Adrenal gland (tissue), 12 donors: ENCODE measurements around the gene DMD. TPM values are rescaled to one million over a fixed set of nuclear protein-coding genes. Genes with fewer than 3 reads are reported as not detected.
A peak's percentile ranks its signal among the peaks of the same experiment; 100 is the strongest.

ENCODE experiments used
- DNase-seq, 7 donors: peaks; one replicate each; pipeline ENCODE4 v3.0.0-alpha.2; 2019 to 2020
- H3K27ac ChIP-seq, 5 donors: fragments of 200-600 bp; sonication (generic) in 4 of 5; 1 replicate in 3 of 5; 2 replicates in 2 of 5; pipeline versions ENCODE4 v1.5.1 to v1.8.0; 2016 to 2020; ENCODE audit warnings: mild to moderate bottlenecking in 1 of 5
- H3K27me3 ChIP-seq: fragments of 200-600 bp; 2 replicates; pipeline ENCODE4 v1.8.0; 2021
- H3K36me3 ChIP-seq, 2 donors: fragments of 200-600 bp; replicated peaks in 1 of 2; 1 replicate in 1 of 2; 2 replicates in 1 of 2; pipeline versions ENCODE4 v1.5.1 to v1.8.0; 2018 to 2022
- H3K4me1 ChIP-seq, 2 donors: fragments of 200-600 bp; replicated peaks in 1 of 2; 1 replicate in 1 of 2; 2 replicates in 1 of 2; pipeline versions ENCODE4 v1.5.1 to v1.8.0; 2018 to 2021
- H3K4me3 ChIP-seq, 4 donors: fragments of 200-600 bp; sonication (generic) in 3 of 4; one replicate each; pipeline ENCODE4 v1.5.1; 2016 to 2018
- H3K9me3 ChIP-seq, 3 donors: fragments of 200-600 bp; sonication (generic) in 1 of 3; replicated peaks in 1 of 3; 1 replicate in 2 of 3; 2 replicates in 1 of 3; pipeline versions ENCODE4 v1.5.1 to v1.8.0; 2016 to 2021
- CTCF ChIP-seq, 6 experiments: fragments of 450-650 bp in 4 of 6; fragments of 200-600 bp in 2 of 6; sonication (generic) in 1 of 6; IDR thresholded peaks; 1 replicate in 5 of 6; 2 replicates in 1 of 6; pipeline versions ENCODE4 v1.5.1 to v1.8.0; 2016 to 2021; ENCODE audit warnings: antibody characterized with exemption in 6 of 6, mild to moderate bottlenecking in 2 of 6, moderate library complexity in 1 of 6
- POLR2A ChIP-seq, 2 donors: fragments of 450-650 bp; IDR thresholded peaks; one replicate each; pipeline ENCODE4 v1.6.1; 2017; ENCODE audit warnings: antibody characterized with exemption in 2 of 2, mild to moderate bottlenecking in 2 of 2, moderate library complexity in 1 of 2
- WGBS, 4 donors: extraction: QIAGEN DNeasy Blood & Tissue Kit in 2 of 4; methylation state at CpG; one replicate each; pipeline versions ENCODE4 v1.1.5 to v1.1.7; 2013 to 2017; 5-methylcytosine and 5-hydroxymethylcytosine counted together
- intact Hi-C, 2 donors: fragments of 100-400 bp; cut with DNase I; formaldehyde crosslinking; loops; one replicate each; pipeline versions ENCODE4 v1.14.1 to v1.15.0; 2022 to 2023
- polyA plus RNA-seq, 3 donors: library from polyadenylated mRNA; stranded (reverse); fragments of 200-250 nt in 2 of 3; fragments of 350-450 nt in 1 of 3; fragmentation: Illumina TruSeq in 1 of 3; extraction: RNeasy Lipid Tissue Mini Kit (QIAGEN cat#74804) in 1 of 3; gene quantifications; one replicate each; pipeline ENCODE4 v1.2.3, GENCODE V29; 2013 to 2014
- total RNA-seq, 9 donors: library from RNA; depleted of rRNA in 4 of 9; stranded (reverse); fragments of >200 nt in 4 of 9; fragments of 120-200 nt in 1 of 9; fragmentation: NEBNext Ultra II Directional in 1 of 9; extraction: Animal tissue kit (Norgen Biotek cat#: 25700) in 1 of 9; gene quantifications; one replicate each; pipeline versions ENCODE4 v1.1.0 to v1.2.4, GENCODE V29; 2013 to 2023
- donor health status: healthy with polysubstance abuse.
- donor health status: Bipolar disorder and iron deficiency.
- donor health status: DM: yes; HTN: yes; CAD: no.
- donor health status: DM: no; HTN: no; CAD: no.
- donor health status: DM: no; HTN: no; CAD: no.
- donor health status: DM: yes; HTN: yes; CAD: no.

DMD gene
- total and polyA plus RNA-seq, 12 donors: 14.6 to 89.7 (median 36.2) TPM

DNA sequence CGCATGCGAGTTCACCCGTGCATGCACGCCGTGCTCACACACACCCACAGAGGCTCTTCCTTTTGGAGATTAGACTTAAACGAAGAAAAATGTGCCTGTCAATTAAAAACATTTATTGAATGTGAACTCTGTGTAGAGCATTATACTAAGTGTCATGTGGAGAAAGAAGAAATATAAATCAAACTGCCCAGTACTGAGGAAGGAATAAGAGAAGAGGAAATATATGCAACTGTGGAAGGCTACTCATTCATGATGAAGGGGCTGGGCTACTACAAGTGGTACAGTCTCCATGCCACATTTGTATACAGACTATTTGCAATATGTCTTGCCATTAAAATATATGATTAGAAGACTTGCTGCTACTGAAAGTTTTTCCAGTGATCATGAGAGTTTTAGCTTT, 714.7 kb downstream of the DMD start:
- Histone ChIP-seq H3K9me3 (no peaks in the 10 kb centered on the region), H3K4me1 (no peaks in the 10 kb centered on the region), H3K27ac (no peak overlapping the region), H3K4me3 (no peak overlapping the region), H3K36me3 (no peaks in the 10 kb centered on the region), H3K27me3 (no peaks in the 10 kb centered on the region)
- no peak for TF ChIP-seq CTCF (IDR thresholded peaks at IDR 0.05)
- TF ChIP-seq POLR2A (IDR thresholded peaks at IDR 0.05): no peak
- DNase-seq: no peak
- 87 to 95% (median 90%) methylated on average over 6 of the region's 6 CpGs for WGBS, 4 donors
- intact Hi-C loops: no loop called here

- H3K4me3 ChIP-seq: no peak overlapping the region
- DNase-seq: no peak
- H3K9me3 ChIP-seq: no peaks in the 10 kb centered on the region
- intact Hi-C loops: no loop called here
- H3K27ac ChIP-seq: no peak overlapping the region
- H3K4me1 ChIP-seq: no peaks in the 10 kb centered on the region
- TF ChIP-seq CTCF (IDR thresholded peaks at IDR 0.05) (no peak), POLR2A (IDR thresholded peaks at IDR 0.05) (no peak)
- H3K36me3 ChIP-seq: no peaks in the 10 kb centered on the region
- H3K27me3 ChIP-seq: peaks cover 4% of the 10 kb centered on the region
These were observed 715.5 kb downstream of the DMD start for GRCh38 chrX:32495855-32496254.

- TF ChIP-seq POLR2A (IDR thresholded peaks at IDR 0.05): no peak
- no peak for TF ChIP-seq CTCF (IDR thresholded peaks at IDR 0.05)
- H3K27me3 ChIP-seq: peaks cover 5% of the 10 kb centered on the region
- WGBS, 4 donors: 61 to 94% (median 76%) methylated on average over 3 of the region's 3 CpGs
- no peaks in the 10 kb centered on the region for H3K9me3 ChIP-seq
- H3K4me1 ChIP-seq: no peaks in the 10 kb centered on the region
- no peaks in the 10 kb centered on the region for H3K36me3 ChIP-seq
- DNase-seq: no peak
- intact Hi-C loops: no loop called here
- no peak overlapping the region for H3K4me3 ChIP-seq
- H3K27ac ChIP-seq: no peak overlapping the region
These were observed 722.2 kb downstream of the DMD start for GRCh38 chrX:32489125-32489524.

- Histone ChIP-seq H3K4me3 (no peak overlapping the region), H3K4me1 (no peaks in the 10 kb centered on the region), H3K9me3 (no peaks in the 10 kb centered on the region), H3K27ac (no peak overlapping the region), H3K36me3 (no peaks in the 10 kb centered on the region), H3K27me3 (no peaks in the 10 kb centered on the region)
- DNase-seq: no peak
- TF ChIP-seq POLR2A (IDR thresholded peaks at IDR 0.05) (no peak), CTCF (IDR thresholded peaks at IDR 0.05) (peak in 5 of 6 experiments; percentile 6 to 41 (median 13))
- intact Hi-C loops: no loop called here
- WGBS, 4 donors: 27 to 45% (median 39%) methylated on average over 3 of the region's 3 CpGs
These were observed 727.7 kb downstream of the DMD start for GRCh38 chrX:32483534-32484136.
